Activated CD4-positive, alpha-beta T cell treated with anti-CD3 and anti-CD28 coated beads for 4 hours (primary cell): Measurements from ENCODE around the gene TSPO2.

ENCODE experiments used
- DNase-seq, 2 donors: peaks; one replicate each; pipeline ENCODE4 v3.0.0-alpha.2; 2020

The TSPO2 gene

GRCh38 chr6:41051873-41052272, 9.6 kb downstream of the TSPO2 start:
- no peak for DNase-seq

GRCh38 chr6:41053041-41053440, 10.8 kb downstream of the TSPO2 start, which contains the start of gene APOBEC2:
Gene APOBEC2, plus strand, starts transcription at chr6:41053202. Its CDS starts 146 bp downstream, at chr6:41053348.
- no peak for DNase-seq

GRCh38 chr6:41054511-41054910, 12.2 kb downstream of the TSPO2 start:
- no peak for DNase-seq

GRCh38 chr6:41055149-41055548, 12.9 kb downstream of the TSPO2 start:
- no peak for DNase-seq

- DNase-seq = no peak
These were observed 14.7 kb downstream of the TSPO2 start for GRCh38 chr6:41056768-41057490.

- DNase-seq = no peak
These were observed 16.5 kb downstream of the TSPO2 start for GRCh38 chr6:41058783-41059181.

- DNase-seq = no peak
These were observed 17.3 kb downstream of the TSPO2 start for GRCh38 chr6:41059556-41059955.

- DNase-seq = no peak
These were observed 19.0 kb downstream of the TSPO2 start for GRCh38 chr6:41061196-41061726.

- no peak for DNase-seq
These were observed 19.8 kb downstream of the TSPO2 start for GRCh38 chr6:41062056-41062455.

GRCh38 chr6:41063884-41064285, 21.6 kb downstream of the TSPO2 start:
- no peak for DNase-seq

- DNase-seq = no peak
These were observed 22.6 kb downstream of the TSPO2 start for GRCh38 chr6:41064841-41065240.

GRCh38 chr6:41065550-41066026, 23.3 kb downstream of the TSPO2 start:
- DNase-seq = no peak

GRCh38 chr6:41066867-41067304, 24.6 kb downstream of the TSPO2 start:
- DNase-seq = peak; percentile 57 to 66

GRCh38 chr6:41071501-41071922, 29.2 kb downstream of the TSPO2 start:
- DNase-seq = no peak

GRCh38 chr6:41071923-41072835, 29.9 kb downstream of the TSPO2 start, which contains the start of gene OARD1:
Gene OARD1, minus strand, starts transcription at chr6:41072356. Its CDS starts 722 bp downstream, at chr6:41071634.
- DNase-seq = peak; percentile 99 to 100

- peak in 1 of 2 donors; percentile 100 for DNase-seq
These were observed 30.6 kb downstream of the TSPO2 start, which contains the start of gene NFYA for GRCh38 chr6:41072836-41073202. Gene NFYA, plus strand, starts transcription at chr6:41072974. Its CDS starts 6,116 bp downstream, at chr6:41079090.

- DNase-seq = peak; percentile 78 to 81
These were observed 31.1 kb downstream of the TSPO2 start for GRCh38 chr6:41073203-41073967.

- no peak for DNase-seq
These were observed 31.9 kb downstream of the TSPO2 start for GRCh38 chr6:41073968-41074691.

- DNase-seq = no peak
These were observed 32.6 kb downstream of the TSPO2 start for GRCh38 chr6:41074692-41075436.

GRCh38 chr6:41075651-41076626, 33.7 kb downstream of the TSPO2 start:
- no peak for DNase-seq
